ENCODE data around the gene SHTN1. TPM values are rescaled to one million over a fixed set of nuclear protein-coding genes. Genes with fewer than 3 reads are reported as not detected.

The SHTN1 gene
- total RNA-seq, 1 donor from 2014 or later = 0.15 TPM

GRCh38 chr10:116836083-116836482, 168.9 kb downstream of the SHTN1 start:
- intact Hi-C loops (cut with micrococcal nuclease) = no loop called here

- intact Hi-C loops (cut with micrococcal nuclease) = no loop called here
These were observed 169.3 kb downstream of the SHTN1 start for GRCh38 chr10:116835658-116836057.

GRCh38 chr10:116833986-116834985, 170.7 kb downstream of the SHTN1 start:
- intact Hi-C loops (cut with micrococcal nuclease) = no loop called here

GRCh38 chr10:116831790-116832189, 173.2 kb downstream of the SHTN1 start:
- intact Hi-C loops (cut with micrococcal nuclease) = no loop called here

Other genes with a start within 250 kb of the SHTN1 start
- not detected in 2 replicates for gene ENO4, start 155.7 kb downstream of the SHTN1 start, total RNA-seq
- gene VAX1, start 133.1 kb upstream of the SHTN1 start, total RNA-seq = not detected in 2 replicates
- gene KCNK18, start 192.3 kb upstream of the SHTN1 start, total RNA-seq = not detected in 2 replicates
- not detected in 2 replicates for gene SLC18A2, start 235.9 kb upstream of the SHTN1 start, total RNA-seq

All from T-helper 1 cell treated with Interleukin-12 subunit alpha and Interleukin-12 subunit beta and Interleukin-4 antibody, amounts not matched to agents 30 ng/mL and 1 ng/mL, for 36 hours (primary cell).